ENCODE measurements around the gene TLX2.

The TLX2 gene

GRCh38 chr2:74496997-74497776 is 17.1 kb upstream of the TLX2 start:
- DNase-seq (ENCODE audit: low read depth in 2 of 2) = no peak

- no peak for DNase-seq (ENCODE audit: low read depth in 2 of 2)
Observed at GRCh38 chr2:74497777-74498499, 16.3 kb upstream of the TLX2 start.

- no peak for DNase-seq (ENCODE audit: low read depth in 2 of 2)
Observed at GRCh38 chr2:74498500-74499266, 15.6 kb upstream of the TLX2 start.

GRCh38 chr2:74499267-74499939 is 14.8 kb upstream of the TLX2 start, which contains the start of gene LBX2:
TSS of gene LBX2 (minus strand) at chr2:74499603. CDS start at chr2:74499537, 66 bp downstream.
- no peak for DNase-seq (ENCODE audit: low read depth in 2 of 2)

- DNase-seq (ENCODE audit: low read depth in 2 of 2) = no peak
Observed at GRCh38 chr2:74499940-74500577, 14.2 kb upstream of the TLX2 start.

DNA sequence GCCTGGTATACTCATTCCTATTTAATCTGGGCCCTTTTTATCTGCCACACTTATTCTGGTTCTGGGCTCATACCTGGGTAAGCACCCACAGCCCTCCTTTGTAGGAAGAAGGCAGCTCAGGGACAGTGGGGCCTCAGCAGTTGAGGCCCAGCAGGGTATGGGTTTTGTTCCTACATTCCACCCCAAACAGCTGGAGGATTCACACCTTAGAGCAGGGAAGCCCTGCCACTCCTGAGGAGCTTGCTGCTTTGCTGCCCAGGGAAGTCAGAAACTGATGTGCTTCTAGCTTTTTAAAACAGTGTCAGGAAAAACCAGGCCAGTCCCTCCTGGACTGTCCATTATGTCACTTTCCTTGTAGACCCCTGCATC is 13.7 kb upstream of the TLX2 start:
- DNase-seq (ENCODE audit: low read depth in 2 of 2) = no peak

- no peak for DNase-seq (ENCODE audit: low read depth in 2 of 2)
Observed at GRCh38 chr2:74501335-74502071, 12.7 kb upstream of the TLX2 start.

GRCh38 chr2:74502147-74502719 is 12.0 kb upstream of the TLX2 start:
- no peak for DNase-seq (ENCODE audit: low read depth in 2 of 2)

- DNase-seq (ENCODE audit: low read depth in 2 of 2) = no peak
Observed at GRCh38 chr2:74502720-74503505, 11.3 kb upstream of the TLX2 start.

DNA sequence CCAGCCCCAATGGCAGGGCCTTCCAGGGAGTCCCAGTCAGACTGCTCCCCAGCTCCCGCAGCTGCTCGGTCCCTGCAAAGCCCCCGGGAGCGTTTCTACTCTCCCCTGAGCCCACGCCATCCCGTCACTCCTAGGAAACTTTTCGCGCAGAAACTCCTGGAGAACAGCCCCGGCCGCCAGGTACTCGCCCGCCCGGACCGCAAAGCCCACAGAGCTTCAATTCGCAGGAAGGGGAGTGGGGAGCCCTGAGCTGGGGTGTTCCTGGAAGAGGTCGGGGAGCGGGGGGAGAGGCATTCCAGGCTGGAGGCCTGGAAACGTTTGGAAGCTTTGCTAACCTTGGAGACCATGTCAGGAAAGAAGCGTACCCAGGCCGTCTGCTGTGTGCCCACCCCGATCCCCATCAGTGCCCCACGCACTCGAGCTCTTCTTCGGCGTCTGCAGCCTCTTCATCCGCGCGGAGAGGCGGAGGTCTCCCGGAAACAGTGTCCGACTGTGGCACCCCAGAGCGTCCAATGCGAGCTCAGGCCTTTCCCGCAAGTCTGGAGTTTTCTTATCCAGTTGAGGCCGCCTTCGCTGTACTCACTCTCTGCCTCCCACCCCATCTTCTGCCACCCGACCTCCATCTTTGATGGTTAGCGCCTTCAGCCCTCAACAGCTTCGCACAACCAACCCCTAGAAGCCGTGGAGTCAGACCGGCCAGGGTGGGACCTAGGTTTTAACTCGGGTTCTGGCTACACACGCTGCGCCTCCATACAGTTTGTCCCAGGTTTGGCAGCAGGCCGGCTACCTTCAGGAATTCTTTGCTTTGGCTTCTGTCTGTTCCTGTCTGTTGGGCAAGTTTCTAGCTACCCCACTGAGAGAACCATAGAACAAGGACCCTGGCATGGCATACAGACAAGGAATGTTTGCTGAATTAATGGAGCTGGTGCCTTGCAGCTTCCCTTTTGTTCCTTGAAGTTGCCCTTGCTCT is 10.5 kb upstream of the TLX2 start:
- DNase-seq (ENCODE audit: low read depth in 2 of 2) = no peak

GRCh38 chr2:74504591-74504990 is 9.7 kb upstream of the TLX2 start:
- DNase-seq (ENCODE audit: low read depth in 2 of 2) = no peak

GRCh38 chr2:74505448-74506246 is 8.6 kb upstream of the TLX2 start:
- DNase-seq (ENCODE audit: low read depth in 2 of 2) = no peak

GRCh38 chr2:74507145-74507925 is 6.9 kb upstream of the TLX2 start, which contains the start of gene PCGF1:
TSS of gene PCGF1 (minus strand) at chr2:74507695. CDS start at chr2:74507668, 27 bp downstream.
- peak; percentile 99 for DNase-seq (ENCODE audit: low read depth in 2 of 2)

DNA sequence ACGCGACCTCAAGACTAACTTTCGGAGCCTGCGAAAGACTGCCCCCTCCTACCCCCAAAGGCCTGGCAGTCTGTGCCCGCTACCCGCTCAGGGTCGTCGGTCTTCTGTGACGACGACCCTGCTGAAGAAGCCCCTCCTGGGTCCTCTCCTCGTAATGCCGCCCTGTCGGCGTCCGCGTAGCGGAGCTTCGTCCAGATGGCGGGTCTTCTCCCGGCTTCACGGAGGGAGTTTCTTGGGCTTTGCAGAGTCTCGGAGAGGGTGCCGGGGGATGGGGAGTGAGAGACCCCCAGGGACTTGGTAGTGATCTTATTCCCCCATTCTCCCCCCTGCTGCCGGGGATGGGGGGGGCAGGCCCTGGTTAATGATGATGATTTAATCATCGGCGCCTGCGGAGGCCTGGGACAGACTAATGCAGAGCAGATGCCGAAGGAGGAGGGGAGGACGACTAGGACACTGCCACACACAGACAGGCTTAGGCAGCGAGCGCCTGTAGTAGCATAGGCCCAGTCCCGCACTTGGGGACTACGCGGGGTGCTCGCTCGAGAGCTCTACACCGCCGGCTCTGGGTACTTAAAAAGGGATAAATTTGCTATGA is 6.2 kb upstream of the TLX2 start:
- no peak for DNase-seq (ENCODE audit: low read depth in 2 of 2)

- DNase-seq (ENCODE audit: low read depth in 2 of 2) = no peak
Observed at GRCh38 chr2:74510272-74510671, 4.0 kb upstream of the TLX2 start.
